Endothelial cell of umbilical vein (primary cell): ENCODE results near the gene ZNF282. TPM values are rescaled to one million over a fixed set of nuclear protein-coding genes. Genes with fewer than 3 reads are reported as not detected.

Source experiments
- BruUV-seq: library from RNA; stranded (reverse); fragments of 400-500 nt; replicated peaks from 2 replicates; lab custom pipeline; 2021; lab: Mats Ljungman, UMichigan
- CTCF ChIA-PET: fragments of 300-600, 350-600 bp; sonication (Branson Sonifier 250); formaldehyde crosslinking; loops from one replicate; lab custom pipeline; 2021; ENCODE audit warnings: antibody characterized with exemption, inconsistent platforms; lab: Charles Lee
- POLR2A ChIA-PET: fragments of 300-600, 350-600 bp; sonication (Branson Sonifier 250); formaldehyde crosslinking; loops from one replicate; lab custom pipeline; 2021; ENCODE audit warnings: antibody characterized with exemption, inconsistent platforms; lab: Charles Lee
- DNase-seq: peaks from one replicate; pipeline ENCODE4 v3.0.0-alpha.2; 2011; ENCODE audit warnings: low read depth, low spot score
- FAIRE-seq: peaks from 2 replicates; lab custom pipeline; 2011; peaks lifted over from hg19 to GRCh38; lab: Jason Lieb, UNC
- H2AFZ ChIP-seq: 2 replicates; pipeline ENCODE4 v1.6.0; 2012; ENCODE audit warnings: low read depth, low read length, control low read depth, inconsistent platforms
- H3K27ac ChIP-seq: 2 replicates; pipeline ENCODE4 v1.5.1; 2011; ENCODE audit warnings: low read depth, mild to moderate bottlenecking, control low read depth, low read length, moderate library complexity; ENCODE audit not compliant: insufficient read depth
- H3K27me3 ChIP-seq, 2 experiments: 2 replicates each; pipeline versions ENCODE4 v1.6.0 to v1.6.1; 2011; ENCODE audit warnings: low read length in 2 of 2, mixed read lengths in 1 of 2; ENCODE audit not compliant: control insufficient read depth in 2 of 2, insufficient read depth in 2 of 2
- H3K36me3 ChIP-seq, 2 experiments: 2 replicates in 1 of 2; 3 replicates in 1 of 2; pipeline ENCODE4 v1.5.1; 2011; ENCODE audit warnings: low read length in 2 of 2, mild to moderate bottlenecking in 1 of 2, moderate library complexity in 1 of 2; ENCODE audit not compliant: control insufficient read depth in 2 of 2, insufficient read depth in 2 of 2; ENCODE audit errors: extremely low read depth in 1 of 2
- H3K4me1 ChIP-seq: 3 replicates; pipeline ENCODE4 v1.5.1; 2011; ENCODE audit warnings: mild to moderate bottlenecking, low read length; ENCODE audit not compliant: control insufficient read depth, insufficient read depth; ENCODE audit errors: extremely low read depth
- H3K4me2 ChIP-seq: 2 replicates; pipeline ENCODE4 v1.6.1; 2011; ENCODE audit warnings: low read length, control low read depth, mixed read lengths; ENCODE audit not compliant: insufficient read depth
- H3K4me3 ChIP-seq, 3 experiments: fragments of 200-600 bp in 1 of 3; sonication (generic), shearing (Covaris generic) in 1 of 3; replicated peaks in 1 of 3; 2 replicates each; pipeline ENCODE4 v1.5.1; 2011 to 2016; ENCODE audit warnings: control low read depth in 3 of 3, low read length in 3 of 3, mild to moderate bottlenecking in 2 of 3, inconsistent platforms in 1 of 3, low read depth in 1 of 3, moderate library complexity in 1 of 3; ENCODE audit not compliant: insufficient read depth in 1 of 3
- H3K79me2 ChIP-seq: 2 replicates; pipeline ENCODE4 v1.6.0; 2012; ENCODE audit warnings: low read length, inconsistent platforms; ENCODE audit not compliant: control insufficient read depth, insufficient read depth
- H3K9ac ChIP-seq: replicated peaks from 2 replicates; pipeline ENCODE3; 2011; ENCODE audit warnings: low read length, control low read depth; ENCODE audit not compliant: insufficient read depth; ENCODE audit errors: extremely low read depth
- H3K9me1 ChIP-seq: replicated peaks from 3 replicates; pipeline ENCODE4 v1.6.0; 2011; ENCODE audit warnings: mild to moderate bottlenecking, low read length; ENCODE audit not compliant: control insufficient read depth, insufficient read depth; ENCODE audit errors: extremely low read depth
- H3K9me3 ChIP-seq: replicated peaks from 2 replicates; pipeline ENCODE4 v1.5.1; 2012; ENCODE audit warnings: low read length, inconsistent platforms; ENCODE audit not compliant: control insufficient read depth, insufficient read depth
- H4K20me1 ChIP-seq: replicated peaks from 2 replicates; pipeline ENCODE3; 2011; ENCODE audit warnings: mild to moderate bottlenecking, low read length; ENCODE audit not compliant: control insufficient read depth, insufficient read depth; ENCODE audit errors: extremely low read depth
- FOS ChIP-seq: IDR thresholded peaks from 2 replicates; pipeline ENCODE4 v1.6.1; 2011; ENCODE audit warnings: mild to moderate bottlenecking, low read length, moderate library complexity, borderline replicate concordance; ENCODE audit not compliant: insufficient read depth
- GATA2 ChIP-seq: IDR thresholded peaks from 2 replicates; pipeline ENCODE4 v1.7.0; 2011; ENCODE audit warnings: low read depth, mild to moderate bottlenecking, moderate library complexity, mixed read lengths, low read length; ENCODE audit not compliant: insufficient read length, insufficient read depth
- MYC ChIP-seq: IDR thresholded peaks from one replicate; pipeline ENCODE4 v1.6.1; 2011; ENCODE audit warnings: mild to moderate bottlenecking, low read depth, low read length
- dilution Hi-C: fragments of 300-500 bp; cut with MboI; formaldehyde crosslinking; loops from one replicate; pipeline ENCODE4 v1.15.0; 2019; ENCODE audit warnings: low sequenced_read_pairs; ENCODE audit not compliant: extremely low pct_ligation_motif_present
- intact Hi-C: fragments of 100-400 bp; cut with micrococcal nuclease; formaldehyde crosslinking; loops from one replicate; pipeline ENCODE4 v1.10.0; 2022
- polyA plus RNA-seq, 4 experiments: library from polyadenylated mRNA; depleted of rRNA in 3 of 4; stranded (reverse) in 3 of 4; unstranded in 1 of 4; fragments of >200 nt; gene quantifications; 2 replicates each; pipeline versions ENCODE4 v1.2.1 to v1.2.3, GENCODE V29; 2011 to 2012; ENCODE audit warnings: missing spikeins in 1 of 4
- total RNA-seq: library from RNA; stranded (reverse); gene quantifications from 2 replicates; pipeline ENCODE4 v1.2.3, GENCODE V29; 2021
- TF ChIP-seq, protein P1 (sequence below), 2 donors: IDR thresholded peaks; 1 replicate in 1 of 2; 2 replicates in 1 of 2; pipeline ENCODE4 v1.5.1; 2011; ENCODE audit warnings: low read length in 2 of 2, mild to moderate bottlenecking in 2 of 2, moderate library complexity in 2 of 2, control low read depth in 1 of 2, inconsistent platforms in 1 of 2, low read depth in 1 of 2; ENCODE audit not compliant: insufficient read depth in 1 of 2; ENCODE audit errors: extremely low read depth in 1 of 2
- TF ChIP-seq, protein P2 (sequence below): IDR thresholded peaks from 2 replicates; pipeline ENCODE4 v1.6.1; 2011; ENCODE audit not compliant: insufficient read depth, insufficient read length

ZNF282 gene
- total and polyA plus RNA-seq, 2 donors (not counting 3 experiments of a cell fraction or from before 2014, with no cell fraction given): 20.0 to 34.4 TPM

DNA sequence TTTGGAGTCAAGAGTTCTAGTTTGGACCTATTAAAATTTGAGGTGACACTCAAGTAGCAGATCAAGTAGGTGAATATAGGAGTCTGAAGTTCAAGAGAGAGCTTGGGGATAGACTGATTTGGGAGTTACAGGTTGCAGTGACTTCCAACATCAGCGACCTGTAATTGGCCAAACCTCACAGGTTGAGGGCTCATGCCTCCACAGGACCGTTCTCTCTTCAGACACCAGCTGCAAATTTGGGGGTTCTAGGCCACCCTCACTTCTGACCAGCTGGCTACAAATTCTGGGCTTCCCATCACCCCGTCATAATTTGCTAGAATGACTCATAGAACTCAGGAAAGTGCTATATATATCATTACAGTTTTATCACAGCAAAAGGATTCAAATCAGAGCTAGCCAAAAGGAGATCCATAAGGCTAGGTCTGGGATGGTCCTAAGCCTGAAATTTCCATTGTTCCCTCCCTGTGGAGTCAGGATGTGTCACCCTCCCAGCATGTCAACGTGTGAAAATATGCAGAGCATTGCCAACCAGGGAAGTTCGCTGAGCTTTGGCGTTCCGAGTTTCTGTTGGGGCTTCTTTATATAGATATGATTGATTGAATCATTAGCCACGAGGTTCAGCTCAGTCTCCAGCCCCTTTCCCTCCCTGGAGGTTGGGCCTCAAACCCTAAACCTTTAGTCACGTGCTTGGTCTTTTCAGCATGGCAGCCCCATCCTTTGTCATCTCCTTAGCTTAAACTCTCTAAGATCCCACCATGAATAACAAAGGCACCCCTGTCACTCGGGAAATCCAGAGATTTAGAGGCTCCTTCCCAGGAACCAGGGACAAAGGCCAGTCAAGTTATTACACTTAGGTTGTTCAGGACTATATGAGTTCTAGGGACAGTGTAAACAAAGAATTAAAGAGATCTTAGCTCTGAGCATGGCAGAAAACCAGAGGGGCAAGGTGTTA, 23.4 kb downstream of the ZNF282 start:
- TF ChIP-seq FOS (no peak), MYC (no peak), GATA2 (no peak)
- TF ChIP-seq, protein P1, sequence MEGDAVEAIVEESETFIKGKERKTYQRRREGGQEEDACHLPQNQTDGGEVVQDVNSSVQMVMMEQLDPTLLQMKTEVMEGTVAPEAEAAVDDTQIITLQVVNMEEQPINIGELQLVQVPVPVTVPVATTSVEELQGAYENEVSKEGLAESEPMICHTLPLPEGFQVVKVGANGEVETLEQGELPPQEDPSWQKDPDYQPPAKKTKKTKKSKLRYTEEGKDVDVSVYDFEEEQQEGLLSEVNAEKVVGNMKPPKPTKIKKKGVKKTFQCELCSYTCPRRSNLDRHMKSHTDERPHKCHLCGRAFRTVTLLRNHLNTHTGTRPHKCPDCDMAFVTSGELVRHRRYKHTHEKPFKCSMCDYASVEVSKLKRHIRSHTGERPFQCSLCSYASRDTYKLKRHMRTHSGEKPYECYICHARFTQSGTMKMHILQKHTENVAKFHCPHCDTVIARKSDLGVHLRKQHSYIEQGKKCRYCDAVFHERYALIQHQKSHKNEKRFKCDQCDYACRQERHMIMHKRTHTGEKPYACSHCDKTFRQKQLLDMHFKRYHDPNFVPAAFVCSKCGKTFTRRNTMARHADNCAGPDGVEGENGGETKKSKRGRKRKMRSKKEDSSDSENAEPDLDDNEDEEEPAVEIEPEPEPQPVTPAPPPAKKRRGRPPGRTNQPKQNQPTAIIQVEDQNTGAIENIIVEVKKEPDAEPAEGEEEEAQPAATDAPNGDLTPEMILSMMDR (IDR thresholded peaks at IDR 0.05; ENCODE audit: extremely low read depth in 1 of 2, insufficient read depth in 1 of 2, low read depth in 1 of 2, low read length in 2 of 2): no peak
- TF ChIP-seq, protein P2, sequence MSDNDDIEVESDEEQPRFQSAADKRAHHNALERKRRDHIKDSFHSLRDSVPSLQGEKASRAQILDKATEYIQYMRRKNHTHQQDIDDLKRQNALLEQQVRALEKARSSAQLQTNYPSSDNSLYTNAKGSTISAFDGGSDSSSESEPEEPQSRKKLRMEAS: no peak
- Histone ChIP-seq H3K79me2 (no peaks in the 10 kb centered on the region), H3K27me3 (no peaks in the 10 kb centered on the region), H3K9me3 (no peaks in the 10 kb centered on the region), H3K9me1 (no peaks in the 10 kb centered on the region), H4K20me1 (no peaks in the 10 kb centered on the region), H3K27ac (no peak overlapping the region), H3K4me2 (no peak overlapping the region), H2AFZ (no peak overlapping the region), H3K4me1 (no peaks in the 10 kb centered on the region), H3K9ac (no peak overlapping the region), H3K36me3 (peaks cover 16 to 33% of the 10 kb centered on the region in 2 experiments), H3K4me3 (no peak overlapping the region)
- dilution Hi-C loops: no loop called here
- DNase-seq (no peak), FAIRE-seq (peak; percentile 49)
- no TSS peak for BruUV-seq
- CTCF ChIA-PET: interaction anchor here (0.7 to 1.6 kb wide), 5 partner anchors 11 to 72 kb away, joined by 3 to 7 read pairs (median 3); partner anchors contain the start of genes ZNF282, ZNF398 and ZNF783
- POLR2A ChIA-PET: no interaction called here
- intact Hi-C loops: no loop called here
